ENCODE measurements around the gene PLXNB1.
"Not testable (repeated sequence)": the region's sequence is repeated elsewhere in the genome, so short reads cannot be mapped to it uniquely, and the experiment has no call there.

The PLXNB1 gene

DNA sequence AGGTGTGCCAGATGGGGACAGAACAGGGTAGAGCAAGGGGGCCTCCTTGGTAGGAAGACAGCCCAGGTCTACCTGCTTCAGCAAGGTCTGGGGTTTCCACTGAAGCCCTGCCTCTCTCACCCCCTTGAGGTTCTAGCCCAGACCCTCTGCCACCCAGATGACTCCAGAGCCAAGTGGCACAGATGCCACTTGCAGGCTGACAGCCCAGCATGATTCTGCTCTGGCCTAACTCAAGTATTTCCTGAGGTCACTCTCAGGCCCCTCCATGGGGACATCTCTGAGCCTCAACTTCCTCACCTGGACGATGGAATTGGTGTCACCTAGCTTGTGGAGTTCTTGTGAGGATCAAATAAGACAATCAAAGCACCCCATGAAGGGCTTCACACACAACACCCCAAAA is 23.9 kb downstream of the PLXNB1 start:
- no peak for DNase-seq (ENCODE audit: low read depth)

DNA sequence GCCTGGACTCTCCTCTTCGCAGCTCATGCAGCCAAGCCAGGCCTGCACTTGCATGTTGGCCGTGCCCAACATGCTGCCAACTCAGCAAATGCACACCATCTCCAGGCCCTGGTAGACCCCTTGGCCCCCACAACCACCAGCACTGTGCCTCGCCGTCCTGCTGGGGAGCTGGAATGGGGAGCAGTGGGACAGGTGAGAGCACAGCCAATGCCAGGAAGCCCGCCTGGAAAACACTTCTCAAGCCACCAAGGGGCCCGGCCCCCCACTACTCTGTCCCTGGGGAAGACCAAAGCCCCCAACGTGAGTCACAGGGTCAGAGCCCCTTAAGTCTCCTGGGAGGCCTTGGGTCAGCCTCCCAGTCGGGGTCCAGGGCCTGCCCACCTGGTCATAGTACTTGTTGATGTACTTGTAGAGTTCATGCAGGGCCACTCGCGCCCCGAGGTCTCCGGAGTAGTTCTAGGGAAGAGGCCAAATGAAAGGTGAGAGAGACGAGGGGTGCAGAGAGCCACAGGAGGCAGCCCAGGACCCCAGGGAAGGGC is 24.5 kb downstream of the PLXNB1 start:
- no peak for DNase-seq (ENCODE audit: low read depth)

DNA sequence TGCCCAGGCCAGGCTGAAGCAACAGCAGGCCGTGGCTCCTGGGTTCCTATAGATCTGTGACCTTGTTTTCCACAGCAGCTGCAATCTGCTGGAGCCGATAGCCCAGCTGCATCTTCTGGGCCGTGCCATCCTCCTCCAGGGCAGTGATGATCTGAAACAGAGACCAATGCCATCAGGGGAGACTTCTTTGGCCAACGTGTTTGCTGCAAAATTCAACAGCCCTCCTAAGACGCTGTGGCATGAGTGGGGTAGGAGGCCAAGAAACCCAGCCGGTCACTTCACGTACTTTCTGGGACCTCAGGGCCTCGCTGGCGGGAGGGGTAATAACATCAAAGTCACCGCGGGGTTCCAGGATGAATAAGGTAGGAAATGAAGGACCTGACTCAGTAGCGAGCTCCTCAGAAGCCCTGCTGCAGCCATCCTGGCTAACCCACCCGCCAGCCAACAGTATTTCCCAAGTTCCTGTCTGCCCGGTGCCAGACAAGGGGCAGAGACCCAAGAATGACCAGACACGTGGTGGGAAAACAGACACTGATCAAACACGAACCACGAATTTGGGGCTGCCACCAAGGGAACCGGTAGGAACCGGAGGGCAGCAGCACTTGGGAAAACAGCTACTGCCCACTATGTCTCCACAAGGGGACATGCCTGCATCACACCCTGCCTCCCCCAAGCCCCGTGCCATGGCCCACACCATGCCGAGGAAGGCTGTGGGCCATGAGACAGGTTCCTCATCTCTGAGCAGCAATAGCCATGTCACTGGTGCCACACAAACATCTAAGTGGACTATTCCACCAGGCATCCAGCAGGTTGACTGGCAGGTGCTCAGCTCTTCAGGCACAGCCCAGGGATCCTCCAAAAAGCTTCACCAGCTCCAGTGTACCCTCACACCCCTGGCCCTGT is 25.2 kb downstream of the PLXNB1 start:
- no peak for DNase-seq (ENCODE audit: low read depth)

DNA sequence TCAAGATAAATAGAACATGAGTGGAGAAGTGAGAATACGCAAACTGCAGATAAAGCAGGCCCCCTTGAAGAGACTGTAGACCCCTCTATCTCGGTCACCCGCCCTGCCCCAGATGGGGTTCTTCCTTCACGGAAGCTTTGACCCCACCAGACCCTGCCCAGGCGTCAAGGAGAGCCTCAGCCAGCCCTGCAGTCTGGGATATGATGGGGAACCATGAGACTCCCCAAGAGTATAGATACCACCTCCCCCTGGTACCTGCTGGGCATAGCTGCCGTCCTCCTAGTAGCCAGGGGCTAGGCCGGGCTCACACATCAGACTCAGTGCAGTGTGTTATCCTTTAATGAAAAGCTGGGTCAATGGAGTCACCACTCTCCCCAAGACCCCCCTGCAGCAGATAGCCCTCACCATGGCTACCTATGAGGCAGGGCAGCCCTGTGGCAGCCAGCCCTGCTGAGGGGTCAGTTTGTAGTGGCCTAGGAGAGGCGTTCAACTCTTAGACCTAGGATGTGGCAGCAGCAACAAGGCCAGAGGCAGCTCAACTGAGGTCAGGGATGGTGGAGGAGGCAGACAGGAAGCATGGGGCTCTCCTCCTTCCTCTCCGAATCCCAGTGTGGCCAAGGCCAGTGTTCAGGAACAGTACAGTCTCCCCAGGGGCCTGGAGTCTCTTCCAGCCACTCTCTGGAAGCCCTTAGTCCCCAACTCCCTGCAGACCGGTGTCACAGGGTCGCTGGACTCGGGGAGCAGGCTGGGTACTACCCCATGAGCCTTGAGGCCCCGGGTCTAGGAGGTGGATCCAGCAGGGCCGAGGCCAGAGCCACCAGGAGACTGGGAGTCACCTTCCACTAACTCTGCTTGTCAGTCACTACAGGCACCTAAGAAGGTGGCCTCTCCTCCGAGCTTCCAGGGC is 26.1 kb downstream of the PLXNB1 start:
- DNase-seq (ENCODE audit: low read depth): no peak

- DNase-seq (ENCODE audit: low read depth): no peak
Measured at GRCh38 chr3:48402907-48403306, 27.0 kb downstream of the PLXNB1 start.

DNA sequence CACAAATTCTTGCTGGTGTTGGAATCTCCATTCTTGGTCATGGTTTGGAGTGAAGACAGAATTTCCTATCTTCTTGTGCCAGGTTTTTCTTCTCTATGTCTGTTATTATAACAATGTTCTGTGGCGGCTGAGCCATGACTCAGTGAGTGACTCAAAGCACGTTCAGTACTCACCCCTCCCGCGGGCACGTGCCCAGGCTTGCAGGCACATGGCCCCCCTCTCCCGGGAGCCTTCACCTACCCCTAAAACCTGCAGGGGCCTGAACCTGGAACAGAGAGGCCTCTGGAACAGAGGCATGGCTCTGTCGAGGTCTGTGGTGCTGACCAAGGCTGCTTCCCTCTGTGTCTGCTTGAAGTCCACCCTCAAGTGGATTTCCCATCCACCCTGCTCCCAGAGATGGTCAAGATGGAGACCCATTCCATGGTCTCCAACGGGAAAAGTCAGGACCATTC is 27.6 kb downstream of the PLXNB1 start:
- DNase-seq (ENCODE audit: low read depth): peak; percentile 93

- DNase-seq (ENCODE audit: low read depth): not testable (repeated sequence)
Measured at GRCh38 chr3:48401434-48401901, 28.4 kb downstream of the PLXNB1 start.

DNA sequence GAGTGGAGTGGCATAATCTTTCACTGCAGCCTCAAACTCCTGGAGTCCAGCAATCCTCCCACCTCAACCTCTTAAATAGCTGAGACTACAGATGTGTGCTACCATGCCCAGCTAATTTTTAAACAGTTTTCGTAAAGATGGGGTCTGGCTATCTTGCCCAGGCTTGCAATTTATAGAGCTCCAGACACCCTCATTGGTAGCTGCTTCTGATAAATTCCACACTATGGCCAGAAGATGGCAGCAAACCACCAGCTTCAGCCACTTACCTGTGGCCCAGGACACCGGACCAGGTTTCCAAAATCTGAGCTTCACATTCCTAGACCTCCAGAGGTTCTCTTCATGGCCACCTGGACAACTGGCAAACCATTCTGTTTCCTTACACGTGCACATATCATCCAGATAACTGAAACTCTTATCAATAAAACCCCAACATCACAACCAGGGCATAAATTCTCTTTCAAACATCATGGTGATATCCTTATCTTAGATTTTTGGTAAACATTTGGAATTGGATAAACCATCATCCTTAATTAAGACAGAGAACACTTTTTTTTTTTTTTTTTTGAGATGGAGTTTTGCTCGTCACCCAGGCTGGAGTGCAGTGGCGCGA is 29.0 kb downstream of the PLXNB1 start:
- peak; percentile 36 for DNase-seq (ENCODE audit: low read depth)

DNA sequence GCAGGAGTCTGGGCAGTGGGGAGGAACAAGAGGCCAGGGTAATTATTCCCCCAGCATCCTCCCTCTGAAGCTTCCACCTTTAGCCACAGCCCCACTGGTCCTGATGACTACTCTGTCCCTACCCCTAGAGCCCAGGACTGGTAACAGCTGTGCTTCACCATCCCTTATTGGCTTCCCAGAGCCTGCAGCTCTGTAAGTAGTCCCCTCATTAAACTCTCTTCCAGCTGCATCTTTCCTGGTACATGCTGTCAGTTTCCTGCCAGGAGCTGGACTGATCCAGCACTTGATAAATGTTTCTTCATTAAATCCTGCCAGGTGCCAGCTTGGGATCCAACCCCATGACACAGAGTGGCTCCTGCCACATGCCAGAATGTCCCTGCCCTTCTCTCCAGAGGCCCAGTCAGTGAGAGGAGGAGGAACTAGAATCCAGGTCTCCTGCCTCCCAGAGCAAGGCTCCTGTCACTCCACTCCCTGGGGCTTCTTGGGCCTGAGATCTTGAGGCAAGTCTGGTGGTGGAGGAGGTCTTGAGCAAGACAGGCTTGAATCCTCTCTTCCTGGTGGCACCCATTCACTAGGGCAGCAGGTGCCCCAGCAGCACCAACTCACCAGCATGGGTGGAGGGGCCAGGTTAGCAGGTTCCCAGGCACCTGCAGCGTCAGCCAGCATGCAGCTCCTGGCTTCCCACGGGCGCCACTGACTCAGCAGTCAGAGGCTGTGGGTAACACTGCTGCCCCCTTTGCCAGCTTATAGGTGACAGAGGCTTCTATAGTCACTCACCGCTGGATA is 30.3 kb downstream of the PLXNB1 start:
- DNase-seq (ENCODE audit: low read depth): no peak

GRCh38 chr3:48398701-48399386 is 31.0 kb downstream of the PLXNB1 start:
- no peak for DNase-seq (ENCODE audit: low read depth)

DNA sequence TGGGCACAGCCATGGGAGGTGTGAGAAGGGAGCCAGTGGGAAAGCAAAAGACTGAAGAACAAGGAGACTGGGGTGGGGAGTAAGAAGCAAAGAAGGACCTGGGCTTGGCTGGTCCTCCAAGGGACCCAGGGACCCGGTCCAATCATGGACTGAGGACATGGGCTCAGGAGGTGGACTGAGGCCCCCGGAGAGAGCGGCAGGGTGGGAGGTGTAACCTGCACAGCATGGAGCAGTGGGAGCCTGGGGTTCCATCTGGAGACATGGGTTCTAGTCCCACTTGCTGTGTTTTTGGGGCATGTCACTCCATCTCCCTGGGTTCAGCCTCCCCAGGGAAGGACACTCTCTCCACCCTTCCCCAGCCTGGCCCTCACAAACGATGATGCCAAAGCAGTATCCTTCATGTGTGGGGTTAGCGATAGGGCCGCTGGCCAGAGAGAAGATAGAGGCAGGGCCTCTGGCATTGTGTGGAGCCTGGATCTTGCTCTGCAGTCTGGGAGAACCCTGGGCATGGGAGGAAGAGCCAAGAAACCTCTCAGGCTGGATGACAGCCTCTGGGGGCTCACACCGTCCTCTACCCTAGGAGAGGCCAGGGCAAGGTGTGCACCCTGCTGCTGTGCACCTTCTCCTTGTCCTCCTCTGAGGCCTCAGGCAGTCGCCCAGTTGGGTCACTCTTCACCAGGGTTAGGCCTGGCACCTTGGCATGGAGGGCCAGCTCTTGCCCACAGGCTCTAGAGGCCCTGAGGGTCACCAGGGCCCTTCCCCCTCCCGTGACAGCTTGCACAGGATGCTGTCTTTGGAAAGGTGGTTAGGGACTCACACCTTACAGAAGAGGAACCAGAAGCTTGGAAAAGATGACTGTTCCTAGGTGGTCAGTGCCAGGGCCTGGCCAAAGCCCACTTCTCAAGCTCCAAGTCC is 31.9 kb downstream of the PLXNB1 start:
- DNase-seq (ENCODE audit: low read depth): no peak

DNA sequence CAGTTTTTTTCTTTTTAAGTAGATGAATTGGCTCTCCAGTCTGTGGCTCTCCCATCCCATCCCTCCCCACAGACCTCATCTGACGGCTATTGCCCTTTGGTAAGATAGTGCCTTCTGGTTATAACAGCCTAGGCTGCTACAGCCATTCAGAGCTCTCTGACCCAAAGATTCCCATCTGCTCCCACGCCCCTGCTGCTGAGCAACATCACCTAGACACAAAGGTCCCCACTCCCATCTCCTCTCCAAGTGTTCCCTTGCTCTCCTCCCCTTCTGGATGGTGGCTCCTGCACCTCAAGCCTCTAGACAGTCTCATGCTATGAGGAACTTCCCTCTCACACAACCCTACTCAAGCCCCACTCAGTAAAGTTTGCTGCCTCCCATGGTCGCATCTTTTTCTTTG is 34.2 kb downstream of the PLXNB1 start:
- no peak for DNase-seq (ENCODE audit: low read depth)

GRCh38 chr3:48394391-48394790 is 35.5 kb downstream of the PLXNB1 start:
- DNase-seq (ENCODE audit: low read depth): no peak

GRCh38 chr3:48388966-48389365 is 40.9 kb downstream of the PLXNB1 start:
- no peak for DNase-seq (ENCODE audit: low read depth)

DNA sequence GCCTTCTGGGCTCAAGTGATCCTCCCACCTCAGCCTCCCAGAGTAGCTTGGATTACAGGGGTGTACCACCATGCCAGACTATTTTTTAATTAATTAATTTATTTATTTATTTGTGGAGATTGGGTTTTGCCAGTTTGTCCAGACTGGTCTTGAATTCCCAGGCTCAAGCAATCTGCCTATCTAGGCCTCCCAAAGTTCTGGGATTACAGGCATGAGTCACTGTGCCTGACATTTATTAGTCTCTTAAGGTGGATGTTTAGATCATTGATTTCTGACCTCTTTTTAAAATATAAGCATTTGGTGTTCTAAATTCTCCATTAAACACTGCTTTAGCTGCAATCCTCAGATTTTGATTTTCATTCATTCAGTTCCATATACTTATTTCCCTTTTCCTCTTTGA is 42.3 kb downstream of the PLXNB1 start:
- DNase-seq (ENCODE audit: low read depth): peak; percentile 21

- DNase-seq (ENCODE audit: low read depth): no peak
Measured at GRCh38 chr3:48372862-48373435, 56.9 kb downstream of the PLXNB1 start.

- DNase-seq (ENCODE audit: low read depth): no peak
Measured at GRCh38 chr3:48372377-48372770, 57.5 kb downstream of the PLXNB1 start.

DNA sequence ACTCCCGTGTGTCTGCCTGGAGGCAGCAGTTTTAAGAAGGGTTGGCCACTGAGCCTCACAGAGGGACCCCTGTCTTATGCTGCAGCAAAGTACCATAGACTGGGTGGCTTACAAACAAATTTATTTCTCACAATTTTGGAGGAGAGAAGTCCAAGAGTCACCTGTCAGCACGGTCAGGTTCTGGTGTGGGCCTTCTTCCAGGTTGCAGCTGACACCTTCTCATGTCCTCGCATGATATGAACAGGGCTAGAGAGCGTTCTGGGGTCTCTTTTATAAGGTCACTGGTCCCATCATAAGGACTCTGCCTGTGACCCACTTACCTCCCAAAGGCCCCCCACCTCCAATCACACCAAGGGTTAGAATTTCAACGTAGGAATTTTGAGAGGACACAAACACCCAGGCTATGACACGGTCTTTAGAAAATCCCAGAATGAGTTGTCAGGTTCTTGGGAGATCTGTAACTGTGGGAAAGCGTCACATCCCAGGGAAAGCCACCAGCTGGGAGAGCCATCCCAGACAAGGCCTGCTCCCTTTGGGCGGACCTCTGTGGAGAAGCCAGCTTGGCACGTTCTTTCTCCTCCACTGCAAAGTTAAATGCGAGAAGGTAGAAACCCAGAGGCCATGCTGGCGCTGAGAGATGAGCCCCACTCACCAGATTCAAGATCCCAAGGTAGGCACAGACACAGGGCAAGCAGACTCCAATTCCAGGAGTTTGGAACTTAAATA is 58.1 kb downstream of the PLXNB1 start, which contains the start of gene FBXW12:
TSS of gene FBXW12 (plus strand) at position 569 of the 726 bp plus-strand sequence. CDS start 549 bp downstream, outside the sequence.
- no peak for DNase-seq (ENCODE audit: low read depth)
